SK-N-SH (cell line): ENCODE data around the gene PPP6R2. TPM values are rescaled to one million over a fixed set of nuclear protein-coding genes. Genes with fewer than 3 reads are reported as not detected.

Source experiments
- CTCF ChIA-PET: fragments of 300-600, 350-600 bp; formaldehyde crosslinking; extraction: SDS; loops from one replicate; lab custom pipeline; 2021; lab: Yijun Ruan, JAX
- POLR2A ChIA-PET: fragments of 350-600 bp; sonication (Branson Sonifier 250); formaldehyde crosslinking; extraction: SDS; loops from one replicate; lab custom pipeline; 2020; ENCODE audit warnings: antibody characterized with exemption, inconsistent platforms; lab: Yijun Ruan, JAX
- DNase-seq: peaks from one replicate; pipeline ENCODE4 v3.0.0; 2012
- H2AFZ ChIP-seq: fragments of 200-600 bp; sonication (generic); 2 replicates; pipeline ENCODE4 v1.8.1; 2016; ENCODE audit warnings: antibody characterized with exemption, mild to moderate bottlenecking, low read depth
- H3F3A ChIP-seq: fragments of 200-600 bp; sonication (generic); replicated peaks from 2 replicates; pipeline ENCODE3; 2016; ENCODE audit warnings: antibody characterized with exemption, mild to moderate bottlenecking; ENCODE audit not compliant: insufficient read depth
- H3K27ac ChIP-seq, 2 experiments: fragments of 200-500 bp in 1 of 2; fragments of 200-600 bp in 1 of 2; sonication (Bioruptor generic) in 1 of 2; sonication (generic), shearing (Covaris generic) in 1 of 2; 2 replicates each; pipeline versions ENCODE4 v1.5.1 to v1.6.1; 2014 to 2016; ENCODE audit warnings: low read depth in 2 of 2, inconsistent platforms in 1 of 2, low read length in 1 of 2, mild to moderate bottlenecking in 1 of 2, mixed read lengths in 1 of 2
- H3K27me3 ChIP-seq: fragments of 200-600 bp; sonication (generic), shearing (Covaris generic); 2 replicates; pipeline ENCODE4 v1.6.1; 2016; ENCODE audit warnings: mixed run types; ENCODE audit not compliant: insufficient read depth
- H3K36me3 ChIP-seq, 2 experiments: fragments of 200-500 bp in 1 of 2; fragments of 200-600 bp in 1 of 2; sonication (Bioruptor generic) in 1 of 2; sonication (generic) in 1 of 2; replicated peaks in 1 of 2; 2 replicates each; pipeline versions ENCODE3 to v1.5.1; 2014 to 2016; ENCODE audit warnings: low read length in 1 of 2, mild to moderate bottlenecking in 1 of 2; ENCODE audit not compliant: insufficient read depth in 2 of 2, control insufficient read depth in 1 of 2
- H3K4me1 ChIP-seq, 2 experiments: fragments of 200-500 bp in 1 of 2; fragments of 200-600 bp in 1 of 2; sonication (Bioruptor generic) in 1 of 2; sonication (generic), shearing (Covaris generic) in 1 of 2; 2 replicates each; pipeline versions ENCODE4 v1.5.1 to v1.6.1; 2014 to 2016; ENCODE audit warnings: low read depth in 1 of 2, low read length in 1 of 2, mixed run types in 1 of 2; ENCODE audit not compliant: insufficient read depth in 2 of 2, control insufficient read depth in 1 of 2
- H3K4me2 ChIP-seq: fragments of 200-600 bp; sonication (generic), shearing (Covaris generic); 2 replicates; pipeline ENCODE4 v1.6.1; 2017; ENCODE audit warnings: mixed run types
- H3K4me3 ChIP-seq, 2 experiments: fragments of 200-500 bp in 1 of 2; fragments of 200-600 bp in 1 of 2; sonication (Bioruptor generic) in 1 of 2; sonication (generic), shearing (Covaris generic) in 1 of 2; 2 replicates each; pipeline versions ENCODE4 v1.5.1 to v1.8.1; 2014 to 2016; ENCODE audit warnings: low read depth in 2 of 2, inconsistent platforms in 1 of 2, low read length in 1 of 2, mild to moderate bottlenecking in 1 of 2, mixed read lengths in 1 of 2, moderate library complexity in 1 of 2
- H3K79me2 ChIP-seq: fragments of 200-600 bp; sonication (generic); 2 replicates; pipeline ENCODE4 v1.8.1; 2017; ENCODE audit warnings: mild to moderate bottlenecking; ENCODE audit not compliant: insufficient read depth
- H3K9ac ChIP-seq: fragments of 200-600 bp; sonication (generic); 2 replicates; pipeline ENCODE4 v1.6.1; 2017; ENCODE audit warnings: mixed run types
- H3K9me2 ChIP-seq: fragments of 200-600 bp; sonication (generic); 2 replicates; pipeline ENCODE4 v1.6.1; 2017; ENCODE audit warnings: mixed run types
- H3K9me3 ChIP-seq: fragments of 200-600 bp; sonication (generic); 2 replicates; pipeline ENCODE4 v1.6.1; 2017; ENCODE audit warnings: mixed run types, mild to moderate bottlenecking, moderate library complexity
- H4K20me1 ChIP-seq: fragments of 200-600 bp; sonication (generic); 2 replicates; pipeline ENCODE4 v1.6.1; 2017; ENCODE audit warnings: mild to moderate bottlenecking, mixed run types; ENCODE audit not compliant: insufficient read depth
- EP300 ChIP-seq, 2 experiments: IDR thresholded peaks; 2 replicates each; pipeline versions ENCODE4 v1.4.0 to v1.6.1; 2012; ENCODE audit warnings: borderline replicate concordance in 1 of 2, low read depth in 1 of 2, low read length in 1 of 2
- NFIC ChIP-seq: IDR thresholded peaks from 2 replicates; pipeline ENCODE4 v1.4.0; 2012; ENCODE audit warnings: borderline replicate concordance
- RXRA ChIP-seq: IDR thresholded peaks from 2 replicates; pipeline ENCODE4 v1.4.0; 2012; ENCODE audit warnings: low read depth, mild to moderate bottlenecking, borderline replicate concordance
- TAF1 ChIP-seq: IDR thresholded peaks from 2 replicates; pipeline ENCODE4 v1.6.1; 2012; ENCODE audit warnings: low read depth, mild to moderate bottlenecking, low read length, moderate library complexity, borderline replicate concordance
- TCF12 ChIP-seq: IDR thresholded peaks from 2 replicates; pipeline ENCODE4 v1.4.0; 2012
- WGBS: methylation state at CpG from one replicate; pipeline ENCODE4 v1.1.6; 2017; ENCODE audit warnings: low lambda C conversion rate; 5-methylcytosine and 5-hydroxymethylcytosine counted together
- polyA plus RNA-seq, 3 experiments: library from polyadenylated mRNA; depleted of rRNA; stranded (reverse); fragments of >200 nt; gene quantifications; 2 replicates each; pipeline ENCODE4 v1.2.3, GENCODE V29; 2012
- TF ChIP-seq, protein P1 (sequence below): fragments of 150-350 bp; IDR thresholded peaks from 2 replicates; pipeline ENCODE4 v1.6.1; 2016; ENCODE audit warnings: mild to moderate bottlenecking, low read depth, low read length
- TF ChIP-seq, protein P2 (sequence below): IDR thresholded peaks from 2 replicates; pipeline ENCODE4 v1.6.1; 2012; ENCODE audit warnings: mild to moderate bottlenecking, low read depth, low read length, moderate library complexity
- TF ChIP-seq, protein P3 (sequence below): IDR thresholded peaks from 2 replicates; pipeline ENCODE4 v1.4.0; 2012; ENCODE audit warnings: low read depth, borderline replicate concordance
- TF ChIP-seq, protein P4 (sequence below): fragments of 150-350 bp; IDR thresholded peaks from 2 replicates; pipeline ENCODE4 v1.6.1; 2017; ENCODE audit warnings: antibody characterized with exemption, low read length, low read depth, borderline replicate concordance

PPP6R2 gene
- polyA plus RNA-seq, 1 of the 3 experiments (the other 2 are of a cell fraction): 45.7 TPM

DNA sequence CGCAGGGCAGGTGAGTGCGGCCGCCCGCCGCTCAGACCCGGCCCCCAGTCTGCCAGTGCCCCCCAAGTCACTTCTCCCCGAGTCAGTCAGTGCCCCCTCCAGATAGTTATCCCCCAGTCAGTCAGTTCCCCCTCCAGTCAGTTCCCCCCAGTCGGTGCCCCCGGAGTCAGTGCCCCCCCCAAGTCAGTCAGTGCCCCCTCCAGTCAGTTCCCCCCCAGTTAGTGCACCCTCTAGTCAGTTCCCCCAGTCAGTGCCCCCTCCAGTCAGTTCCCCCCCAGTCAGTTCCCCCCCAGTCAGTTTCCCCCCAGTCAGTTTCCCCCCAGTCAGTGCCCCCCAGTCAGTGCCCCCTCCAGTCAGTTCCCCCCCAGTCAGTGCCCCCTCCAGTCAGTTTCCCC lies 411 bp downstream of the PPP6R2 start:
- no peak for DNase-seq
- ChIA-PET POLR2A (no interaction called here), CTCF (interaction anchor here (3.3 kb wide), 1 partner anchor 70 kb away, joined by 75 read pairs; no protein-coding TSS in a partner anchor)
- Histone ChIP-seq H3K27me3 (no peaks in the 10 kb centered on the region), H3K4me1 (peaks cover 0 to 10% of the 10 kb centered on the region in 2 experiments; a peak in 1 of 4 replicates), H4K20me1 (peaks cover 22% of the 10 kb centered on the region), H3K9me2 (no peaks in the 10 kb centered on the region), H3K9me3 (no peaks in the 10 kb centered on the region), H3K4me3 (peak overlapping the region; percentile 56 to 75), H3F3A (peaks cover 15% of the 10 kb centered on the region), H3K27ac (no peak overlapping the region; a peak in 1 of 4 replicates), H2AFZ (no peak overlapping the region), H3K36me3 (no peaks in the 10 kb centered on the region), H3K79me2 (peaks cover 25% of the 10 kb centered on the region), H3K9ac (peak overlapping the region; percentile 82), H3K4me2 (no peak overlapping the region)
- 0% methylated on average over 7 of the region's 9 CpGs for WGBS
- TF ChIP-seq, protein P1, sequence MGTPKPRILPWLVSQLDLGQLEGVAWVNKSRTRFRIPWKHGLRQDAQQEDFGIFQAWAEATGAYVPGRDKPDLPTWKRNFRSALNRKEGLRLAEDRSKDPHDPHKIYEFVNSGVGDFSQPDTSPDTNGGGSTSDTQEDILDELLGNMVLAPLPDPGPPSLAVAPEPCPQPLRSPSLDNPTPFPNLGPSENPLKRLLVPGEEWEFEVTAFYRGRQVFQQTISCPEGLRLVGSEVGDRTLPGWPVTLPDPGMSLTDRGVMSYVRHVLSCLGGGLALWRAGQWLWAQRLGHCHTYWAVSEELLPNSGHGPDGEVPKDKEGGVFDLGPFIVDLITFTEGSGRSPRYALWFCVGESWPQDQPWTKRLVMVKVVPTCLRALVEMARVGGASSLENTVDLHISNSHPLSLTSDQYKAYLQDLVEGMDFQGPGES: no peak
- no peak for TF ChIP-seq TAF1
- TF ChIP-seq, protein P2, sequence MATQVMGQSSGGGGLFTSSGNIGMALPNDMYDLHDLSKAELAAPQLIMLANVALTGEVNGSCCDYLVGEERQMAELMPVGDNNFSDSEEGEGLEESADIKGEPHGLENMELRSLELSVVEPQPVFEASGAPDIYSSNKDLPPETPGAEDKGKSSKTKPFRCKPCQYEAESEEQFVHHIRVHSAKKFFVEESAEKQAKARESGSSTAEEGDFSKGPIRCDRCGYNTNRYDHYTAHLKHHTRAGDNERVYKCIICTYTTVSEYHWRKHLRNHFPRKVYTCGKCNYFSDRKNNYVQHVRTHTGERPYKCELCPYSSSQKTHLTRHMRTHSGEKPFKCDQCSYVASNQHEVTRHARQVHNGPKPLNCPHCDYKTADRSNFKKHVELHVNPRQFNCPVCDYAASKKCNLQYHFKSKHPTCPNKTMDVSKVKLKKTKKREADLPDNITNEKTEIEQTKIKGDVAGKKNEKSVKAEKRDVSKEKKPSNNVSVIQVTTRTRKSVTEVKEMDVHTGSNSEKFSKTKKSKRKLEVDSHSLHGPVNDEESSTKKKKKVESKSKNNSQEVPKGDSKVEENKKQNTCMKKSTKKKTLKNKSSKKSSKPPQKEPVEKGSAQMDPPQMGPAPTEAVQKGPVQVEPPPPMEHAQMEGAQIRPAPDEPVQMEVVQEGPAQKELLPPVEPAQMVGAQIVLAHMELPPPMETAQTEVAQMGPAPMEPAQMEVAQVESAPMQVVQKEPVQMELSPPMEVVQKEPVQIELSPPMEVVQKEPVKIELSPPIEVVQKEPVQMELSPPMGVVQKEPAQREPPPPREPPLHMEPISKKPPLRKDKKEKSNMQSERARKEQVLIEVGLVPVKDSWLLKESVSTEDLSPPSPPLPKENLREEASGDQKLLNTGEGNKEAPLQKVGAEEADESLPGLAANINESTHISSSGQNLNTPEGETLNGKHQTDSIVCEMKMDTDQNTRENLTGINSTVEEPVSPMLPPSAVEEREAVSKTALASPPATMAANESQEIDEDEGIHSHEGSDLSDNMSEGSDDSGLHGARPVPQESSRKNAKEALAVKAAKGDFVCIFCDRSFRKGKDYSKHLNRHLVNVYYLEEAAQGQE: no peak

DNA sequence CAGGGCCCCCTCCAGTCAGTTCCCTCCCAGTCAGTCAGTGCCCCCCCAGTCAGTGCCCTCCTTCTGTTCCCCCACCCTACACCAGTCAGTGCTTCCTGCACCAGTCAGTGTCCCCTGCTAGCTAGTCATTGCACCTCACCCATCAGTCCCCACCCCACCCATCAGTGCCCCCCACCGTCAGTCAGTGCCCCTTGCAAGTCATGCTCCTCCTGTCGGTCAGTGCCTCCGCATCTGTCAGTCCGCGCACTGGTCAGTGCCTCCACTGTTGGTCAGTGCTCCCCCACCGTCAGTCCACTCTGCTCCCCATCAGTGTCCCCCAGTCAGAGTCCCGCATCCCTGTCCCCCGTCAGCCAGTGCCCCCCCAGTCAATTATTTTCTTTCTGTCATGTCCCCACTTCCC lies 3.3 kb downstream of the PPP6R2 start:
- no peak overlapping the region for H3K9ac ChIP-seq
- H3K4me1 ChIP-seq: peaks cover 0 to 10% of the 10 kb centered on the region in 2 experiments; a peak in 1 of 4 replicates
- 90% methylated on average over 8 of the region's 8 CpGs for WGBS
- H3K27me3 ChIP-seq: no peaks in the 10 kb centered on the region
- H2AFZ ChIP-seq: no peak overlapping the region
- no peak overlapping the region for H3K4me3 ChIP-seq
- peaks cover 25% of the 10 kb centered on the region for H4K20me1 ChIP-seq
- ChIA-PET CTCF (no interaction called here), POLR2A (no interaction called here)
- H3K4me2 ChIP-seq: no peak overlapping the region
- no peaks in the 10 kb centered on the region for H3K9me3 ChIP-seq
- H3K79me2 ChIP-seq: peaks cover 50% of the 10 kb centered on the region
- no peaks in the 10 kb centered on the region for H3K9me2 ChIP-seq
- peaks cover 6% of the 10 kb centered on the region for H3F3A ChIP-seq
- peaks cover 0 to 2% of the 10 kb centered on the region in 2 experiments for H3K36me3 ChIP-seq
- TF ChIP-seq RXRA: no peak
- TF ChIP-seq, protein P3, sequence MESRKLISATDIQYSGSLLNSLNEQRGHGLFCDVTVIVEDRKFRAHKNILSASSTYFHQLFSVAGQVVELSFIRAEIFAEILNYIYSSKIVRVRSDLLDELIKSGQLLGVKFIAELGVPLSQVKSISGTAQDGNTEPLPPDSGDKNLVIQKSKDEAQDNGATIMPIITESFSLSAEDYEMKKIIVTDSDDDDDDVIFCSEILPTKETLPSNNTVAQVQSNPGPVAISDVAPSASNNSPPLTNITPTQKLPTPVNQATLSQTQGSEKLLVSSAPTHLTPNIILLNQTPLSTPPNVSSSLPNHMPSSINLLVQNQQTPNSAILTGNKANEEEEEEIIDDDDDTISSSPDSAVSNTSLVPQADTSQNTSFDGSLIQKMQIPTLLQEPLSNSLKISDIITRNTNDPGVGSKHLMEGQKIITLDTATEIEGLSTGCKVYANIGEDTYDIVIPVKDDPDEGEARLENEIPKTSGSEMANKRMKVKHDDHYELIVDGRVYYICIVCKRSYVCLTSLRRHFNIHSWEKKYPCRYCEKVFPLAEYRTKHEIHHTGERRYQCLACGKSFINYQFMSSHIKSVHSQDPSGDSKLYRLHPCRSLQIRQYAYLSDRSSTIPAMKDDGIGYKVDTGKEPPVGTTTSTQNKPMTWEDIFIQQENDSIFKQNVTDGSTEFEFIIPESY: no peak
- TF ChIP-seq TCF12: no peak
- no peak for TF ChIP-seq NFIC
- TF ChIP-seq, protein P4, sequence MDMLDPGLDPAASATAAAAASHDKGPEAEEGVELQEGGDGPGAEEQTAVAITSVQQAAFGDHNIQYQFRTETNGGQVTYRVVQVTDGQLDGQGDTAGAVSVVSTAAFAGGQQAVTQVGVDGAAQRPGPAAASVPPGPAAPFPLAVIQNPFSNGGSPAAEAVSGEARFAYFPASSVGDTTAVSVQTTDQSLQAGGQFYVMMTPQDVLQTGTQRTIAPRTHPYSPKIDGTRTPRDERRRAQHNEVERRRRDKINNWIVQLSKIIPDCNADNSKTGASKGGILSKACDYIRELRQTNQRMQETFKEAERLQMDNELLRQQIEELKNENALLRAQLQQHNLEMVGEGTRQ: no peak
- no peak for TF ChIP-seq EP300 (IDR thresholded peaks at IDR 0.05; ENCODE audit: borderline replicate concordance in 1 of 2, low read depth in 1 of 2, low read length in 1 of 2)
- DNase-seq: no peak
- H3K27ac ChIP-seq: no peak overlapping the region
